ENCODE measurements around the gene DNM1.
"Not testable (repeated sequence)": the region's sequence is repeated elsewhere in the genome, so short reads cannot be mapped to it uniquely, and the experiment has no call there.

Gene DNM1

DNA sequence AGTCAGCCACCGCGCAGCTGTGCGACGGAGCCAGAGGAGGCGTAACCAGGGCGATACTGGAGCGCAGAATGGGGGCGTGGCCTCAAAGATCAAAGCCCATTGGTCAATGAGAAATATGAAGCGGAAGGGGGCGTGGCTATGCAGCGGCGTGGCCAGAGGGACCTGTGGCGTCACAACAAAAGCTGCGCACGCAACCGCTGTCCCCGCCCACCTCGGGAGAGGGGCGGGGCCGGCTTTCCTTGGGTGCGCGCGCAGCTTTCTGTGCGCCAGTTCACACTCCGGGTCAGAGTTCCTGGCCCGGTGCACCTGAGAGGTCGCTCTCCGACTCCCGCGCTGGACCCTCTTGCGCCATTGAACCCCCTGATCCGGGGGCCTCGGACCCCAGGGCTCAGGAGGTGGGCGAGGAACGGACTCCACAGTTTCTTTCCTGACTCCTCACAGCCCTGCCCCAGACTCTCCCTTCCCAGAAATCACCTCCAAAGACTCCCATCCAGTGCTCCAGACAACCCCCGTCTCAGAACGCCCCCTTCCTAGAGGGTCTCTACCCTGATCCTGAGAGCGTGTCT, 72.9 kb downstream of the DNM1 start, which contains the start of gene SWI5:
TSS of gene SWI5 (plus strand) at position 269 of the 566 bp plus-strand sequence.
- H3K4me1 ChIP-seq (ENCODE audit: insufficient read depth, low read length, severe bottlenecking) = peaks cover 24% of the 10 kb centered on the region
- no peaks in the 10 kb centered on the region for H3K9me3 ChIP-seq (ENCODE audit: low read length)
- H3F3A ChIP-seq (ENCODE audit: insufficient read depth, low read length) = no peaks in the 10 kb centered on the region
- H3K9me2 ChIP-seq (ENCODE audit: low read depth, low read length) = no peaks in the 10 kb centered on the region
- peak within 1 kb of the TSS; percentile 70 for H3K4me3 ChIP-seq (ENCODE audit: low read depth, low read length, poor library complexity, severe bottlenecking)
- H3K79me2 ChIP-seq (ENCODE audit: insufficient read depth, low read length) = no peaks in the 10 kb centered on the region
- no peaks in the 10 kb centered on the region for H4K20me1 ChIP-seq (ENCODE audit: insufficient read depth, low read length)
- H3K36me3 ChIP-seq (ENCODE audit: insufficient read depth, low read length) = peaks cover 12% of the 10 kb centered on the region; the same call in 1 of the 2 replicates
- no peak within 1 kb of the TSS for H3K27ac ChIP-seq (ENCODE audit: low read depth, low read length, poor library complexity, severe bottlenecking)
- peak within 1 kb of the TSS; percentile 92 for H3K9ac ChIP-seq (ENCODE audit: low read length)
- no peak for TF ChIP-seq CTCF (IDR thresholded peaks at IDR 0.05; ENCODE audit: low read length)
- TF ChIP-seq EZH2 (IDR thresholded peaks at IDR 0.05; ENCODE audit: borderline replicate concordance, low read length) = no peak
- H3K27me3 ChIP-seq (ENCODE audit: insufficient read depth, low read length) = no peaks in the 10 kb centered on the region
- H3K4me2 ChIP-seq (ENCODE audit: low read length) = peak within 1 kb of the TSS; percentile 96
- no peak within 1 kb of the TSS for H2AFZ ChIP-seq (ENCODE audit: low read length)

DNA sequence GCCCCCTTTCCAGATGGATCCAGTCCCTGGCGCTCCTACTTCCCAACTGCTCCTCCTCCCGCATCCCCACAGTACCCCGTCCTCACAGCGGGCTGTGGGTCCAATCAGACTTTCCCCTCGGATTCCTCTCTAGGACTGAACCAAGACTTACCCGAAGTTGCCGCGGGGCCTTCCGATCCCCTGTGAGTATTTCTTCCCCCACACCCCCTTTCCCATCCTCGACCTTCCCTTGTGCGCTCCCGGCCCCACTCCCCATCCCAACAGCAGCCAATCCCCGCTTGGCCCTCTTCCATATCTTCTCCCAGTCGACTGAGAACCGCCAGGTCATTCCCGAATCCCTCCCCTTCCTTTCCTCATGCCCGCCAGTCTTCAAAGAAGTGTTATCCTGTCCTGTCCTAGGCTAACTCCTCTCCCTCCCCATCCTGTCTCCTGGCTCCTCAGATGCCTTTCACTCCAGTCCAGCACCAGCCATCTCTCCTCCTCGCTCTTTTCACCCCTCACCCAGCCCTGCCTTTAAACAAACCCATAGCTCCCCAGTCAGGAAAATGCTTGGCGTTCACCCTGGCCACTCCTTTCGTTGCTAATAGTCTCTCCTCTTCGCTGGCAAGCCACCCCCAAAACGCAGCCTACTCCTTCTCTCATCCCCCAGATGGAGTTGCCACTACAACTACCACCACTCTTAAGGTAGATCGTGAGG, 73.5 kb downstream of the DNM1 start:
- no peaks in the 10 kb centered on the region for H3K9me3 ChIP-seq (ENCODE audit: low read length)
- peak overlapping the region; percentile 79 for H3K9ac ChIP-seq (ENCODE audit: low read length)
- no peaks in the 10 kb centered on the region for H3K9me2 ChIP-seq (ENCODE audit: low read depth, low read length)
- TF ChIP-seq EZH2 (IDR thresholded peaks at IDR 0.05; ENCODE audit: borderline replicate concordance, low read length) = no peak
- TF ChIP-seq CTCF (IDR thresholded peaks at IDR 0.05; ENCODE audit: low read length) = no peak
- no peaks in the 10 kb centered on the region for H3K79me2 ChIP-seq (ENCODE audit: insufficient read depth, low read length)
- peak overlapping the region; percentile 82 for H3K4me2 ChIP-seq (ENCODE audit: low read length)
- no peaks in the 10 kb centered on the region for H3F3A ChIP-seq (ENCODE audit: insufficient read depth, low read length)
- no peak overlapping the region for H3K27ac ChIP-seq (ENCODE audit: low read depth, low read length, poor library complexity, severe bottlenecking)
- H3K36me3 ChIP-seq (ENCODE audit: insufficient read depth, low read length) = peaks cover 5% of the 10 kb centered on the region; the same call in 1 of the 2 replicates
- H3K4me3 ChIP-seq (ENCODE audit: low read depth, low read length, poor library complexity, severe bottlenecking) = peak overlapping the region; percentile 70
- no peak overlapping the region for H2AFZ ChIP-seq (ENCODE audit: low read length)
- H3K27me3 ChIP-seq (ENCODE audit: insufficient read depth, low read length) = no peaks in the 10 kb centered on the region
- no peaks in the 10 kb centered on the region for H4K20me1 ChIP-seq (ENCODE audit: insufficient read depth, low read length)
- peaks cover 24% of the 10 kb centered on the region for H3K4me1 ChIP-seq (ENCODE audit: insufficient read depth, low read length, severe bottlenecking)

DNA sequence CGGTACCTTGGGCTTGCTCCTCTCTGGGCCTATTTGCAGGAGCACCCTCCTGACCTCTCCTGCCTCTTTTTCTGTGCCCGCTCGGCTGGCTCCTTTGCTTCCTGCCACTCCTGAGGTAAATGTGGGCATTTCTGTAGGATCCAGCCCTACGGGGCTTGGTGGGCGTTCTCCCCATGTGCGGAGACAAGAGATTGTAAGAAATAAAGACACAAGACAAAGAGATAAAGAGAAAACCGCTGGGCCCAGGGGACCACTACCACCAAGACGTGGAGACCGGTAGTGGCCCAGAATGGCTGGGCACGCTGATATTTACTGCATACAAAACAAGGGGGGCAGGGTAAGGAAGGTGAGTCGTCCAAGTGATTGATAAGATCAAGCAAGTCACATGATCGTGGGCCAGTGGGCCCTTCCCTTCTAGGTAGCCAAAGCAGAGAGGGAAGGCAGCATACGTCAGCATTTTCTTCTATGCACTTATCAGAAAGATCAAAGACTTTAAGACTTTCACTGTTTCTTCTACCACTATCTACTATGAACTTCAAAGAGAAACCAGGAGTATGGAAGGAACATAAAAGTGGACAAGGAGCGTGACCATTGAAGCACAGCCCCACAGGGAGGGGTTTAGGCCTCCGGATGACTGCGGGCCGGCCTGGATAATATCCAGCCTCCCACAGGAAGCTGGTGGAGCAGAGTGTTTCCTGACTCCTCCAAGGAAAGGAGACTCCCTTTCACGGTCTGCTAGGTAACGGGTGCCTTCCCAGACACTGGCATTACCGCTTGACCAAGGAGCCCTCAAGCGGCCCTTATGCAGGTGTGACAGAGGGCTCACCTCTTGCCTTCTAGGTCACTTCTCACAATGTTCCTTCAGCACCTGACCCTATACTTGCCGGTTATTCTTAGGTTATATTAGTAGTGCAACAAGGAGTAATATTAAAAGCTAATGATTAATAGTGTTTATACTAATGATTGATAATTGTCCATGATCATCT, 76.2 kb downstream of the DNM1 start:
- peaks cover 21% of the 10 kb centered on the region for H3K4me1 ChIP-seq (ENCODE audit: insufficient read depth, low read length, severe bottlenecking)
- not testable (repeated sequence) for H3K27me3 ChIP-seq (ENCODE audit: insufficient read depth, low read length); H3K4me2 ChIP-seq (ENCODE audit: low read length); H2AFZ ChIP-seq (ENCODE audit: low read length); H3K9me3 ChIP-seq (ENCODE audit: low read length); H3K27ac ChIP-seq (ENCODE audit: low read depth, low read length, poor library complexity, severe bottlenecking); H3K4me3 ChIP-seq (ENCODE audit: low read depth, low read length, poor library complexity, severe bottlenecking); H3K36me3 ChIP-seq (ENCODE audit: insufficient read depth, low read length); H3K9me2 ChIP-seq (ENCODE audit: low read depth, low read length); H4K20me1 ChIP-seq (ENCODE audit: insufficient read depth, low read length); H3K79me2 ChIP-seq (ENCODE audit: insufficient read depth, low read length); H3K9ac ChIP-seq (ENCODE audit: low read length); H3F3A ChIP-seq (ENCODE audit: insufficient read depth, low read length)

Measured in OCI-LY1 (cell line).